ENCODE measurements around the gene SELENOV.

The SELENOV gene

GRCh38 chr19:39512988-39513387 lies 2.0 kb upstream of the SELENOV start:
- Histone ChIP-seq H3K4me1 (ENCODE audit: insufficient read depth, low read length, poor library complexity, severe bottlenecking) (no peaks in the 10 kb centered on the region), H4K20me1 (ENCODE audit: insufficient read depth, low read length, poor library complexity, severe bottlenecking) (no peaks in the 10 kb centered on the region), H3K27me3 (ENCODE audit: insufficient read depth, low read length, poor library complexity, severe bottlenecking) (no peaks in the 10 kb centered on the region), H3K36me3 (ENCODE audit: insufficient read depth, low read length) (no peaks in the 10 kb centered on the region), H3K79me2 (ENCODE audit: insufficient read depth, low read length) (no peaks in the 10 kb centered on the region), H2AFZ (ENCODE audit: low read length) (no peak overlapping the region), H3K9ac (ENCODE audit: low read depth, low read length, poor library complexity, severe bottlenecking) (no peak overlapping the region), H3K4me2 (ENCODE audit: low read depth, low read length, poor library complexity, severe bottlenecking) (no peak overlapping the region), H3K4me3 (ENCODE audit: low read length, poor library complexity, severe bottlenecking) (no peak overlapping the region), H3F3A (ENCODE audit: low read depth) (no peaks in the 10 kb centered on the region), H3K9me3 (ENCODE audit: insufficient read depth, low read depth, low read length) (no peaks in the 10 kb centered on the region), H3K9me2 (replicated peaks; ENCODE audit: low read depth, low read length) (no peaks in the 10 kb centered on the region)
- TF ChIP-seq CTCF (conservative IDR thresholded peaks at IDR 0.05; ENCODE audit: low read length), result no peak
- TF ChIP-seq EZH2phosphoT487 (IDR thresholded peaks at IDR 0.05; ENCODE audit: borderline replicate concordance), result no peak

DNA sequence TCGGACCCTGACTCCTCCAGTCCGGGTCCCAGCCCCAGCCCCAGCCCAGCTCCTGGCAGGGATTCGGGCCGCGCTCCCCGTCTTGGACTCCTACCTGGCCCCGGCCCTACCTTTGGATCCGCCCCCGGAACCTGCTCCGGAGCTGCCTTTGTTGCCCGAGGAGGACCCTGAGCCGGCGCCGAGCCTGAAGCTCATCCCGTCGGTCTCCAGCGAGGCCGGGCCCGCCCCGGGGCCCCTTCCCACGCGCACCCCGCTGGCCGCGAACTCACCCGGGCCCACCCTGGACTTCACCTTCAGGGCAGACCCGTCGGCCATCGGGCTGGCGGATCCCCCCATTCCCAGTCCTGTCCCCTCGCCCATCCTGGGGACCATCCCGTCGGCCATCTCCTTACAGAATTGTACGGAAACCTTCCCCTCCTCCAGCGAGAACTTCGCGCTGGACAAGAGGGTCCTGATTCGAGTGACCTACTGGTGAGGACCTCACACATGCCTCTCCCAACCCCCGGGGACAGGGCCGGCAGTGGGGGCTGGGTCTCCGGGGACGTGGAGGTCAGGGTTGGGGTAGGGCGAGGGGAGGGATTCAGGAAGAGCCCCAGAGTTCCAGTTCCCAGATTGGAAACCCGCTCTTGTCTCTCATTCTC lies 732 bp downstream of the SELENOV start:
- Histone ChIP-seq H3K9me3 (ENCODE audit: insufficient read depth, low read depth, low read length) (no peaks in the 10 kb centered on the region), H4K20me1 (ENCODE audit: insufficient read depth, low read length, poor library complexity, severe bottlenecking) (no peaks in the 10 kb centered on the region), H3K9me2 (replicated peaks; ENCODE audit: low read depth, low read length) (no peaks in the 10 kb centered on the region), H3K4me3 (ENCODE audit: low read length, poor library complexity, severe bottlenecking) (no peak overlapping the region), H3F3A (ENCODE audit: low read depth) (no peaks in the 10 kb centered on the region), H3K4me2 (ENCODE audit: low read depth, low read length, poor library complexity, severe bottlenecking) (no peak overlapping the region), H3K36me3 (ENCODE audit: insufficient read depth, low read length) (no peaks in the 10 kb centered on the region), H3K4me1 (ENCODE audit: insufficient read depth, low read length, poor library complexity, severe bottlenecking) (no peaks in the 10 kb centered on the region), H3K27me3 (ENCODE audit: insufficient read depth, low read length, poor library complexity, severe bottlenecking) (no peaks in the 10 kb centered on the region), H3K9ac (ENCODE audit: low read depth, low read length, poor library complexity, severe bottlenecking) (no peak overlapping the region), H3K79me2 (ENCODE audit: insufficient read depth, low read length) (no peaks in the 10 kb centered on the region), H2AFZ (ENCODE audit: low read length) (no peak overlapping the region)
- no peak for TF ChIP-seq CTCF (conservative IDR thresholded peaks at IDR 0.05; ENCODE audit: low read length)
- no peak for TF ChIP-seq EZH2phosphoT487 (IDR thresholded peaks at IDR 0.05; ENCODE audit: borderline replicate concordance)

DNA sequence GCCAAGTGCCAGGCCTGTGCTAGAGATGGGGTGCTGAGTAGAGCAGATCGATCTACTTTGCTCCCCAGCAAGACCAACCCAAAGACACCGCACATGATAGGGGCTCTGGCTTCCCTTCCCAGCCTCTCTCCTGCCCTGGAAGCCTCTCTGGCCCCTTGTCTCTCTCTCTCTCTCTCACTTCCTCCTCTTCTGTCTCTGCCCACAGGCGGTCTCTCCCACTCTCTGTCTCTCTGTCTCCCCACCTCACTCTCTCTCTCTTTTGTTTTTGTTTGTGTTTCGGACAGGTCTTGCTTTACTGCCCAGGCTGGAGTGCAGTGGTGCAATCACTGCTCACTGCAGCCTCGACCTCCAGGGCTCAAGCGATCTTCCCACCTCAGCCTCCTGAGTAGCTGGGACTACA lies 1.3 kb downstream of the SELENOV start:
- Histone ChIP-seq H3K4me3 (ENCODE audit: low read length, poor library complexity, severe bottlenecking) (no peak overlapping the region), H3K36me3 (ENCODE audit: insufficient read depth, low read length) (no peaks in the 10 kb centered on the region), H3F3A (ENCODE audit: low read depth) (no peaks in the 10 kb centered on the region), H4K20me1 (ENCODE audit: insufficient read depth, low read length, poor library complexity, severe bottlenecking) (no peaks in the 10 kb centered on the region), H3K4me2 (ENCODE audit: low read depth, low read length, poor library complexity, severe bottlenecking) (no peak overlapping the region), H2AFZ (ENCODE audit: low read length) (no peak overlapping the region), H3K79me2 (ENCODE audit: insufficient read depth, low read length) (no peaks in the 10 kb centered on the region), H3K4me1 (ENCODE audit: insufficient read depth, low read length, poor library complexity, severe bottlenecking) (no peaks in the 10 kb centered on the region), H3K27me3 (ENCODE audit: insufficient read depth, low read length, poor library complexity, severe bottlenecking) (no peaks in the 10 kb centered on the region), H3K9me3 (ENCODE audit: insufficient read depth, low read depth, low read length) (no peaks in the 10 kb centered on the region), H3K9ac (ENCODE audit: low read depth, low read length, poor library complexity, severe bottlenecking) (no peak overlapping the region), H3K9me2 (replicated peaks; ENCODE audit: low read depth, low read length) (no peaks in the 10 kb centered on the region)
- no peak for TF ChIP-seq CTCF (conservative IDR thresholded peaks at IDR 0.05; ENCODE audit: low read length)
- TF ChIP-seq EZH2phosphoT487 (IDR thresholded peaks at IDR 0.05; ENCODE audit: borderline replicate concordance), result no peak

All from Loucy (cell line).